T-cell (primary cell): ENCODE results near the gene GADD45G. TPM values are rescaled to one million over a fixed set of nuclear protein-coding genes. Genes with fewer than 3 reads are reported as not detected.

Source experiments
- ATAC-seq, 4 experiments: fragments of 200-7000 bp in 3 of 4; fragments of 150-1000 bp in 1 of 4; cut with Tn5 transposase; replicated peaks in 1 of 4; 1 replicate in 3 of 4; 2 replicates in 1 of 4; pipeline ENCODE4 v1.10.0; 2021; ENCODE audit warnings: moderate library complexity in 3 of 4, mild to moderate bottlenecking in 2 of 4, moderate number of reproducible peaks in 1 of 4
- CTCF ChIA-PET, 2 donors: fragments of 300-600 bp; sonication (Branson Sonifier 250); formaldehyde crosslinking; loops; one replicate each; lab custom pipeline; 2022; ENCODE audit warnings: antibody characterized with exemption in 2 of 2; lab: Charles Lee
- POLR2A ChIA-PET, 2 donors: fragments of 300-600 bp; sonication (Branson Sonifier 250); formaldehyde crosslinking; loops; one replicate each; lab custom pipeline; 2022; ENCODE audit warnings: antibody characterized with exemption in 2 of 2; lab: Charles Lee
- DNase-seq, 35 experiments: peaks; one replicate each; pipeline versions ENCODE4 v3.0.0 to v3.0.0-alpha.2; 2013 to 2023
- H3K27ac ChIP-seq: one replicate; pipeline ENCODE4 v1.5.1; 2013; ENCODE audit warnings: low read length
- H3K27me3 ChIP-seq, 2 experiments: replicated peaks in 1 of 2; 1 replicate in 1 of 2; 2 replicates in 1 of 2; pipeline versions ENCODE4 v1.6.1 to v1.7.0; 2013; ENCODE audit warnings: low read length in 1 of 2, mixed read lengths in 1 of 2; ENCODE audit not compliant: control insufficient read depth in 2 of 2, insufficient read depth in 2 of 2; ENCODE audit errors: extremely low read depth in 1 of 2
- H3K36me3 ChIP-seq, 2 donors: 1 replicate in 1 of 2; 2 replicates in 1 of 2; pipeline versions ENCODE4 v1.6.1 to v1.7.0; 2013; ENCODE audit warnings: low read length in 1 of 2; ENCODE audit not compliant: control insufficient read depth in 2 of 2, insufficient read depth in 1 of 2; ENCODE audit errors: extremely low read depth in 1 of 2
- H3K4me1 ChIP-seq, 2 experiments: 1 replicate in 1 of 2; 2 replicates in 1 of 2; pipeline versions ENCODE4 v1.6.1 to v1.7.0; 2013; ENCODE audit warnings: low read length in 2 of 2, mixed read lengths in 1 of 2; ENCODE audit not compliant: insufficient read depth in 2 of 2, control insufficient read depth in 1 of 2; ENCODE audit errors: extremely low read depth in 1 of 2
- H3K4me3 ChIP-seq, 2 donors: 1 replicate in 1 of 2; 2 replicates in 1 of 2; pipeline versions ENCODE4 v1.5.1 to v1.7.0; 2013; ENCODE audit warnings: mild to moderate bottlenecking in 2 of 2, low read length in 1 of 2, moderate library complexity in 1 of 2; ENCODE audit not compliant: control insufficient read depth in 1 of 2; ENCODE audit errors: extremely low read depth in 1 of 2
- H3K9me3 ChIP-seq: 2 replicates; pipeline ENCODE4 v1.7.0; 2013
- H3K27ac Mint-ChIP-seq, 2 donors: one replicate each; pipeline ENCODE4 v1.8.0; 2020 to 2021; ENCODE audit warnings: mild to moderate bottlenecking in 2 of 2, mixed read lengths in 2 of 2
- H3K27me3 Mint-ChIP-seq, 2 donors: one replicate each; pipeline ENCODE4 v1.8.0; 2021 to 2022; ENCODE audit warnings: mixed read lengths in 2 of 2
- H3K36me3 Mint-ChIP-seq: one replicate; pipeline ENCODE4 v1.8.0; 2021; ENCODE audit warnings: mixed read lengths
- H3K4me1 Mint-ChIP-seq, 3 donors: one replicate each; pipeline ENCODE4 v1.8.0; 2020 to 2022; ENCODE audit warnings: mixed read lengths in 3 of 3, mild to moderate bottlenecking in 1 of 3
- H3K4me3 Mint-ChIP-seq, 3 donors: one replicate each; pipeline ENCODE4 v1.8.0; 2020 to 2022; ENCODE audit warnings: mild to moderate bottlenecking in 3 of 3, mixed read lengths in 3 of 3, moderate library complexity in 3 of 3
- H3K9me3 Mint-ChIP-seq, 3 donors: one replicate each; pipeline ENCODE4 v1.8.0; 2020 to 2022; ENCODE audit warnings: mixed read lengths in 3 of 3
- WGBS: methylation state at CpG from one replicate; pipeline ENCODE4 v1.1.5; 2013; ENCODE audit warnings: missing lambda C conversion rate; ENCODE audit not compliant: insufficient coverage; 5-methylcytosine and 5-hydroxymethylcytosine counted together
- total RNA-seq, 35 experiments: library from RNA in 6 of 35; stranded (reverse) in 6 of 35; fragments of 120-200 nt in 1 of 35; gene quantifications; one replicate each; pipeline versions ENCODE4 v1.2.1 to v1.2.4 and lab custom pipeline; 2013 to 2026

The GADD45G gene
- total RNA-seq, 5 donors from 2014 or later (not counting 1 experiment from before 2014, with no cell fraction given), result 6.0 to 8.8 (median 6.8) TPM

DNA sequence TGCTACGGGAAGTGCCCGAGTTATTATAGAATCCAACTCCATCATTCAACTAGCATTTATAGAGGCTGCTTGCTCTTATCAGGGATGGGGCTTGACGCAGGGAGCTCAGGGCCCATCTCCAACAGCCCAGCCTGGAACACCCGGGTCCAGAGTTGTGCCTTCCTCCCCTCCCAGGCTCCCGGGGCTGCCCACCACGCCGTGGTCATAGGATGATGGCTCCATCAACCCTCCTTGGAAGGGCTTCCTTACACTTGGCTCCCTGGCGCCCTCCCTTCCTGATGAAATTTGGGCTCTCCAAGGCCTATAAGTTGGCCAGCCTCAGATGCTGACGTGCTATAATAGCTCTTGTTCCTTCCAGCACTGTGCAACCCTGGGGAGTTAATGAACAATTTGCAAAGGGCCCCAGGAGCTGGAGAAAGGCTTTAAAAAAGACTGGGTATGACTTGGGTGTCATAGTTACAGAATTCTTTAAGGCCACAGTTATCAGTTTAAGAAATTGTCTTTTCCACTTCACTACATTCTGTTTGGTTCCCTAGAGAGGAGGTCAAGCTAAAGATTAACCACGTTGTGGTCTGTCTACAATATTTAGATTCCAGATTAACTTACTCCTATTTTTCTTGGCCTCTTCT lies 42.5 kb upstream of the GADD45G start:
- no peak overlapping the region for H3K27ac ChIP-seq
- POLR2A ChIA-PET, result no interaction called here
- Mint-ChIP-seq H3K36me3 (no peaks in the 10 kb centered on the region), H3K9me3 (no peaks in the 10 kb centered on the region), H3K27ac (no peak overlapping the region), H3K4me1 (peaks cover 11 to 13% (median 13%) of the 10 kb centered on the region in 3 donors), H3K4me3 (no peak overlapping the region), H3K27me3 (peaks cover 0 to 8% of the 10 kb centered on the region in 2 donors)
- no peak overlapping the region for H3K4me3 ChIP-seq
- H3K4me1 ChIP-seq, result peaks cover 0 to 3% of the 10 kb centered on the region in 2 experiments
- H3K27me3 ChIP-seq, result peaks cover 0 to 15% of the 10 kb centered on the region in 2 experiments
- CTCF ChIA-PET, result interaction anchor here in 1 of 2 donors (0.9 kb wide), 1 partner anchor 11 kb away, joined by 3 read pairs; no protein-coding TSS in a partner anchor
- no peaks in the 10 kb centered on the region for H3K9me3 ChIP-seq
- no peak for DNase-seq
- H3K36me3 ChIP-seq, result no peaks in the 10 kb centered on the region
- 91% methylated on average over 7 of the region's 10 CpGs for WGBS
- no peak for ATAC-seq

DNA sequence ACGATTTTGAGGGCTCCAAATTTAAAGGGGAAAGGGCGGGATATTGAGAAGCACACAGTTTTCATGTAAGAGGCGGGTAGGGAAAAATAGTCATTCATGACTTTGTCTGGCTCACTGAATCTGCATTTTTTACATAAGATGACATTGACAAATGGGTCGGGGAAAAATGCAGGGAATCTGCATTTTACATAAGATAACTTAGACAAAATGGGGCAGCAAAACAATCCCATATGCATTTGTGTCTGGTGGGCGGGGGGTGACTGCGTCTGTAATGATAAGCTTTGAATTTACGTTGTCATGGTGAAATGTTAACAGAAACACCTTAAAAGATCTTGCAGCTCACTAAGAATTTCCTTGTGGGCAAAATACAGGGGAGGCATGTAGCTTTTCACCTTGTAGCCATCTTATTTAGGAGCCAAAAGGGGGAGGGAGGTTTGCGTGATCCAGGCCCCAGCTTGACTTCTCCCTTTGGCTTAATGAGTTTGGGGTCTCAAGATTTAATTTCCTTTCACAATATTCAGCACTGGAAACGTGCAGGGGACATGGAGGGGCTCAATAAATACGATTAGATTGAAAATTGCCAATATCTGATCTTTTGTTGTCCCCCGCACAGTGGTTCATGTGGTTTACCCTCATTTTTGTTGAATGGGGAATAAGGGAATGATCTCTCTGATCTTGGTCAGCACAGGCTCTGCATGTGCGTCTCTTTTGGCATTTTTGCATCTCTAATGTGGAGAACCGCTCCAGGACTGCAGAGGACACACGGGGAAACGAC lies 41.1 kb upstream of the GADD45G start:
- Mint-ChIP-seq H3K4me3 (no peak overlapping the region), H3K36me3 (no peaks in the 10 kb centered on the region), H3K4me1 (peaks cover 0 to 2% (median 0%) of the 10 kb centered on the region in 3 donors), H3K9me3 (no peaks in the 10 kb centered on the region), H3K27ac (no peak overlapping the region), H3K27me3 (peaks cover 0 to 8% of the 10 kb centered on the region in 2 donors)
- WGBS, result 78% methylated on average over 8 of the region's 15 CpGs
- Histone ChIP-seq H3K4me1 (no peaks in the 10 kb centered on the region), H3K27ac (no peak overlapping the region), H3K27me3 (peaks cover 0 to 10% of the 10 kb centered on the region in 2 experiments), H3K9me3 (no peaks in the 10 kb centered on the region), H3K36me3 (no peaks in the 10 kb centered on the region), H3K4me3 (no peak overlapping the region)
- ChIA-PET CTCF (no interaction called here), POLR2A (no interaction called here)
- ATAC-seq (no peak), DNase-seq (no peak)

DNA sequence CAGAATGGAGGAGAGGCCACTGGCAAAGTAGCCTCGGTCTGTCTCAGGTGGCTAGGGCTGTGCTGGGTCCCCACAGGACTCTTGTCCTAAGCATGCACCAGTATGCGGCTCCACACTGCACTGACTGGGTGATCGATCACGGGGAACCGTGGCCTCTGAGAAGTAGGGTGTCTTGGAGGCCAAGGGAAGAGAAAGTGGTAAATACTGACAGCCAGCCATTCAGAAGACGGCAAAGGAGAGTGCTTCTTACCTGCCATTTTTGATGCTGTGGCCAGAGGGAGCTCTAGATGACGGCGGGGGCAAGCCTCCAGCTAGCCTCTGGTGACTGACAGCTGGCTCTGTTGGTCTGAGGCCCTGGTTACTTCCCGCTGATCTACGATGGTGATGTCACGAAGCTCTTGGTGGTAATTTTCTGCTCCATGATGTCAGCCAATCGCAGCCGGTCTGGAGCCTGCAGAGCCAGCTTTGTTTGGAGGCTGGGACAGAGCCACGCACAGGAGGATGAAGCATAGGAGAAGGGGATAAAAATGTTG lies 40.4 kb upstream of the GADD45G start:
- no peak overlapping the region for H3K27ac ChIP-seq
- Mint-ChIP-seq H3K4me3 (no peak overlapping the region), H3K27me3 (peaks cover 0 to 8% of the 10 kb centered on the region in 2 donors), H3K27ac (no peak overlapping the region), H3K9me3 (no peaks in the 10 kb centered on the region), H3K36me3 (no peaks in the 10 kb centered on the region), H3K4me1 (no peaks in the 10 kb centered on the region)
- ATAC-seq (no peak), DNase-seq (no peak)
- 75% methylated on average over 13 of the region's 14 CpGs for WGBS
- H3K27me3 ChIP-seq, result peaks cover 0 to 10% of the 10 kb centered on the region in 2 experiments
- ChIA-PET CTCF (no interaction called here), POLR2A (no interaction called here)
- H3K36me3 ChIP-seq, result no peaks in the 10 kb centered on the region
- H3K9me3 ChIP-seq, result no peaks in the 10 kb centered on the region
- H3K4me1 ChIP-seq, result no peaks in the 10 kb centered on the region
- H3K4me3 ChIP-seq, result no peak overlapping the region

DNA sequence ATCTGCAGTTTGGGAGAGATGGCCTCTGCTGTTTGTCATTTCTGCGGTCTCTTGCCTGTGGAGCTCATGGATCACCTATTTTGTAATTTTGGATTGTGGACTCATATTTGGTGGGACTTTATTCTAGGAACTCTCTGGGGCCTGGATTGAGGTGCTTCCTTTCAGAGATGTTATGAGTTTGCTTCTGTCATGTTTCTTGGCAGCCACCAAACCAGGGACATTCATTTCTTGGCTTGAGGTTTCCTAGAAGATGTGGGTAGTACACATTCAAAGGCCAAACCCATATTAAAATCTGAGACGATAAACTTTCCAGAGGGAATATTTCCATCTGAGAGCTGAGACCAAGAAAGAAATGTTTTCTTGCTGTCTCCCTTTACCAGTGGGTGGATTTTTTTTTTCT lies 37.2 kb upstream of the GADD45G start:
- no peak for ATAC-seq
- Histone ChIP-seq H3K36me3 (no peaks in the 10 kb centered on the region), H3K9me3 (no peaks in the 10 kb centered on the region), H3K27me3 (peaks cover 0 to 18% of the 10 kb centered on the region in 2 experiments), H3K27ac (no peak overlapping the region), H3K4me1 (no peaks in the 10 kb centered on the region), H3K4me3 (no peak overlapping the region)
- POLR2A ChIA-PET, result no interaction called here
- DNase-seq, result no peak
- no CpG with 5 or more reads among the region's 2 CpGs for WGBS
- Mint-ChIP-seq H3K9me3 (no peaks in the 10 kb centered on the region), H3K27me3 (peaks cover 0 to 14% of the 10 kb centered on the region in 2 donors), H3K4me3 (no peak overlapping the region), H3K27ac (no peak overlapping the region), H3K4me1 (no peaks in the 10 kb centered on the region), H3K36me3 (no peaks in the 10 kb centered on the region)
- CTCF ChIA-PET, result interaction anchor here in 1 of 2 donors (0.6 kb wide), 1 partner anchor 13 kb away, joined by 3 read pairs; no protein-coding TSS in a partner anchor

DNA sequence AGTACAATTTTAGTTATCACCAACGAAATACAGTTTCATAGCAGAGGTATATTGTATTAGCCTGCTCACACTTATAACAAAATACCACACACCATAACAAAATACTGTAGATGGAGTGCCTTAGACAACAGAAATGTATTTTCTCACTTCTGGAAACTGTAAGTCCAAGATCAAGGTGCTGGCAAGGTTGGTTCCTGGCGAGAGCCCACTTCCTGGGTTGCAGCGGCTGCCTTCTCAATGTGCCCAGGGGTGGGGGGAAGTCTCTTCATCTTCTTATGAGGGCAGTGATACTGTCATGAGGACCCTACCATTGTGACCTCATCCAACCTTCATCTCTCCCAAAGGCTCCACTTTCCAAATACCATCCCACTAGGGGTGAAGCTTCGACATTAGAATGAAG lies 30.5 kb upstream of the GADD45G start:
- no peaks in the 10 kb centered on the region for H3K36me3 ChIP-seq
- ChIA-PET POLR2A (no interaction called here), CTCF (no interaction called here)
- H3K27ac Mint-ChIP-seq, result no peak overlapping the region
- no peaks in the 10 kb centered on the region for H3K9me3 ChIP-seq
- peaks cover 0 to 11% of the 10 kb centered on the region in 2 experiments for H3K27me3 ChIP-seq
- ATAC-seq (peak in 3 of 4 experiments; percentile 26 to 36 (median 32)), DNase-seq (no peak)
- no peak overlapping the region for H3K4me3 Mint-ChIP-seq
- peaks cover 4 to 6% (median 5%) of the 10 kb centered on the region in 3 donors for H3K4me1 Mint-ChIP-seq
- 0% methylated on average over 1 of the region's 4 CpGs for WGBS
- no peaks in the 10 kb centered on the region for H3K36me3 Mint-ChIP-seq
- H3K9me3 Mint-ChIP-seq, result no peaks in the 10 kb centered on the region
- H3K27me3 Mint-ChIP-seq, result peaks cover 15 to 28% of the 10 kb centered on the region in 2 donors
- H3K4me3 ChIP-seq, result no peak overlapping the region
- peaks cover 0 to 4% of the 10 kb centered on the region in 2 experiments for H3K4me1 ChIP-seq
- H3K27ac ChIP-seq, result no peak overlapping the region

DNA sequence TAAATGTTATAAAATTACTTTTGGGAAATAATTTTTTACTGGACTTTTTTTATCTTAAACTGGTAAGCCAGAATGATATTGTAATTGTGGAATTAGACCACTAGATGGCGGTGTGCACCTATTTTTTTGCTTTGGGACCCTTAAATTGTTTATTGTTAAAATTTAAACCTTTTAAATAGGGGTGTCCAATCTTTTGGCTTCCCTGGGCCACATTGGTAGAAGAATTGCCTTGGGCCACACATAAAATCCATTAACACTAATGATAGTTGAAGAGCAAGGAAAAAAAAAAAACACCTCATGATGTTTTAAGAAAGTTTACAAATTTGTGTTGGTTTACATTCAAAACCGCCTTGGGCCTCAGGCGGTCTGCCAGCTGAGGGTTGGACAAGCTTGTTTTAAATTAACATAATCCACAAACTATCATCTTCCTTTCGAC lies 28.4 kb upstream of the GADD45G start:
- Mint-ChIP-seq H3K36me3 (no peaks in the 10 kb centered on the region), H3K27ac (no peak overlapping the region), H3K4me3 (no peak overlapping the region), H3K27me3 (peaks cover 34 to 46% of the 10 kb centered on the region in 2 donors), H3K4me1 (peaks cover 12 to 18% (median 15%) of the 10 kb centered on the region in 3 donors), H3K9me3 (no peaks in the 10 kb centered on the region)
- no peak overlapping the region for H3K4me3 ChIP-seq
- no CpG with 5 or more reads among the region's 4 CpGs for WGBS
- ATAC-seq (peak in 1 of 4 experiments; percentile 17), DNase-seq (peak in 3 of 35 experiments; percentile 24 to 71 (median 25))
- ChIA-PET CTCF (interaction anchor here (0.6 to 2.2 kb wide), 11 partner anchors 17 to 1294 kb away, joined by 3 to 8 read pairs (median 3); no protein-coding TSS in a partner anchor), POLR2A (interaction anchor here in 1 of 2 donors (0.6 kb wide), 1 partner anchor 26 kb away, joined by 5 read pairs; no protein-coding TSS in a partner anchor)
- H3K27me3 ChIP-seq, result peaks cover 0 to 23% of the 10 kb centered on the region in 2 experiments
- peaks cover 4 to 8% of the 10 kb centered on the region in 2 experiments for H3K4me1 ChIP-seq
- H3K27ac ChIP-seq, result no peak overlapping the region
- H3K9me3 ChIP-seq, result no peaks in the 10 kb centered on the region
- no peaks in the 10 kb centered on the region for H3K36me3 ChIP-seq
